IMR-90 (cell line): ENCODE measurements around the gene SECTM1. TPM values are rescaled to one million over a fixed set of nuclear protein-coding genes. Genes with fewer than 3 reads are reported as not detected.

Experiments used
- ATAC-seq: fragments of 200-7000 bp; cut with Tn5 transposase; 2 replicates; pipeline ENCODE4 v1.9.1; 2020; ENCODE audit warnings: low read depth, mild to moderate bottlenecking, moderate library complexity
- BruUV-seq: library from RNA; stranded (reverse); fragments of 400-500 nt; replicated peaks from 2 replicates; lab custom pipeline; 2021; lab: Mats Ljungman, UMichigan
- CTCF ChIA-PET: fragments of 300-600 bp; formaldehyde crosslinking; extraction: SDS; loops from one replicate; lab custom pipeline; 2021; ENCODE audit warnings: antibody characterized with exemption; lab: Yijun Ruan, JAX
- POLR2A ChIA-PET: fragments of 300-600 bp; sonication (Branson Sonifier 250); formaldehyde crosslinking; loops from one replicate; lab custom pipeline; 2022; ENCODE audit warnings: antibody characterized with exemption; ENCODE audit not compliant: unreplicated experiment; lab: Charles Lee
- DNase-seq: peaks from one replicate; pipeline ENCODE4 v3.0.0; 2013
- H2AFZ ChIP-seq: replicated peaks from 2 replicates; pipeline ENCODE3; 2013; ENCODE audit warnings: low read length, mild to moderate bottlenecking; ENCODE audit not compliant: poor library complexity
- H2AK5ac ChIP-seq: 2 replicates; pipeline ENCODE4 v1.6.1; 2013; ENCODE audit warnings: low read depth, low read length, inconsistent platforms
- H2AK9ac ChIP-seq: replicated peaks from 2 replicates; pipeline ENCODE3; 2013; ENCODE audit warnings: mild to moderate bottlenecking, low read depth, low read length, moderate library complexity; ENCODE audit not compliant: poor library complexity
- H2BK120ac ChIP-seq: 2 replicates; pipeline ENCODE4 v1.6.1; 2013; ENCODE audit warnings: low read depth, low read length, inconsistent platforms
- H2BK15ac ChIP-seq: 3 replicates; pipeline ENCODE4 v1.6.1; 2013; ENCODE audit warnings: low read depth, low read length, inconsistent platforms
- H2BK20ac ChIP-seq: 2 replicates; pipeline ENCODE4 v1.6.1; 2013; ENCODE audit warnings: low read depth, mild to moderate bottlenecking, inconsistent platforms, low read length, moderate library complexity
- H2BK5ac ChIP-seq: 2 replicates; pipeline ENCODE4 v1.6.1; 2013; ENCODE audit warnings: mild to moderate bottlenecking, low read depth, low read length, inconsistent platforms; ENCODE audit not compliant: poor library complexity, severe bottlenecking
- H3K14ac ChIP-seq: replicated peaks from 2 replicates; pipeline ENCODE4 v1.6.1; 2013; ENCODE audit warnings: low read depth, low read length, inconsistent platforms
- H3K18ac ChIP-seq: 2 replicates; pipeline ENCODE4 v1.6.1; 2013; ENCODE audit warnings: low read depth, low read length, control low read depth
- H3K23ac ChIP-seq: 2 replicates; pipeline ENCODE4 v1.6.1; 2013; ENCODE audit warnings: low read depth, low read length, inconsistent platforms
- H3K27ac ChIP-seq: 2 replicates; pipeline ENCODE4 v1.5.1; 2013; ENCODE audit warnings: mild to moderate bottlenecking, control low read depth, low read length; ENCODE audit not compliant: insufficient read depth
- H3K27me3 ChIP-seq: 2 replicates; pipeline ENCODE4 v1.6.1; 2013; ENCODE audit warnings: low read length; ENCODE audit not compliant: control insufficient read depth, insufficient read depth
- H3K36me3 ChIP-seq: 2 replicates; pipeline ENCODE4 v1.6.1; 2013; ENCODE audit warnings: low read length, mixed read lengths; ENCODE audit not compliant: control insufficient read depth, insufficient read depth
- H3K4ac ChIP-seq: 2 replicates; pipeline ENCODE4 v1.6.1; 2013; ENCODE audit warnings: low read depth, low read length, inconsistent platforms
- H3K4me1 ChIP-seq: 2 replicates; pipeline ENCODE4 v1.6.1; 2013; ENCODE audit warnings: low read length, mixed read lengths; ENCODE audit not compliant: control insufficient read depth, insufficient read depth
- H3K4me2 ChIP-seq: 2 replicates; pipeline ENCODE4 v1.6.1; 2013; ENCODE audit warnings: low read depth, mild to moderate bottlenecking, control low read depth, low read length, moderate library complexity
- H3K4me3 ChIP-seq: 2 replicates; pipeline ENCODE4 v1.5.1; 2013; ENCODE audit warnings: low read depth, mild to moderate bottlenecking, control low read depth, low read length, moderate library complexity; ENCODE audit not compliant: insufficient read depth
- H3K56ac ChIP-seq: 2 replicates; pipeline ENCODE4 v1.6.1; 2013; ENCODE audit warnings: low read length, inconsistent platforms; ENCODE audit not compliant: insufficient read depth; ENCODE audit errors: extremely low read depth
- H3K79me1 ChIP-seq, 2 experiments: 2 replicates each; pipeline ENCODE4 v1.6.1; 2013; ENCODE audit warnings: low read length in 2 of 2, inconsistent platforms in 1 of 2, low read depth in 1 of 2
- H3K9ac ChIP-seq: 2 replicates; pipeline ENCODE4 v1.6.1; 2013; ENCODE audit warnings: low read depth, low read length, control low read depth
- H3K9me1 ChIP-seq: 2 replicates; pipeline ENCODE4 v1.6.1; 2013; ENCODE audit warnings: low read length, inconsistent platforms; ENCODE audit not compliant: insufficient read depth
- H3K9me3 ChIP-seq: 2 replicates; pipeline ENCODE4 v1.6.1; 2013; ENCODE audit warnings: low read length; ENCODE audit not compliant: control insufficient read depth, insufficient read depth
- H4K20me1 ChIP-seq: 2 replicates; pipeline ENCODE4 v1.6.1; 2013; ENCODE audit warnings: low read length, inconsistent platforms; ENCODE audit not compliant: insufficient read depth
- H4K5ac ChIP-seq: 2 replicates; pipeline ENCODE4 v1.6.1; 2013; ENCODE audit warnings: mild to moderate bottlenecking, low read depth, low read length, control low read depth
- H4K8ac ChIP-seq, 2 experiments: 2 replicates each; pipeline ENCODE4 v1.6.1; 2013; ENCODE audit warnings: low read depth in 2 of 2, low read length in 2 of 2, control low read depth in 1 of 2, inconsistent platforms in 1 of 2
- H4K91ac ChIP-seq: 2 replicates; pipeline ENCODE4 v1.6.1; 2013; ENCODE audit warnings: low read depth, low read length, inconsistent platforms; ENCODE audit not compliant: insufficient read depth
- BHLHE40 ChIP-seq: fragments of 150-350 bp; IDR thresholded peaks from 2 replicates; pipeline ENCODE4 v1.6.1; 2016; ENCODE audit warnings: mild to moderate bottlenecking, low read depth, low read length
- CTCF ChIP-seq: conservative IDR thresholded peaks from 2 replicates; pipeline ENCODE4 v1.5.1; 2012; ENCODE audit warnings: mild to moderate bottlenecking, low read depth, low read length, improper control_type of control experiment
- FOS ChIP-seq: fragments of 150-350 bp; IDR thresholded peaks from 2 replicates; pipeline ENCODE4 v1.6.1; 2016; ENCODE audit warnings: low read depth, low read length
- WGBS, 2 experiments: methylation state at CpG; one replicate each; pipeline versions ENCODE4 v1.1.5 to v1.1.7; 2013; ENCODE audit warnings: missing lambda C conversion rate in 2 of 2; ENCODE audit not compliant: insufficient read length in 1 of 2; ENCODE audit errors: extremely low coverage in 2 of 2; 5-methylcytosine and 5-hydroxymethylcytosine counted together
- dilution Hi-C: fragments of 300-500 bp; cut with HindIII; formaldehyde crosslinking; loops from one replicate; pipeline ENCODE4 v1.14.3; 2018; ENCODE audit warnings: low sequenced_read_pairs; ENCODE audit not compliant: unreplicated experiment
- in situ Hi-C: fragments of 300-500 bp; cut with MboI; formaldehyde crosslinking; loops from 3 replicates; pipeline ENCODE4 v1.14.3; 2019; ENCODE audit warnings: low sequenced_read_pairs, inconsistent platforms, mixed read lengths
- intact Hi-C: fragments of 100-400 bp; cut with micrococcal nuclease; formaldehyde crosslinking; loops from 2 replicates; pipeline ENCODE4 v1.10.0; 2022
- polyA plus RNA-seq, 3 experiments: library from polyadenylated mRNA; depleted of rRNA; stranded (reverse); fragments of >200 nt; gene quantifications; 2 replicates each; pipeline ENCODE4 v1.2.3, GENCODE V29; 2012; ENCODE audit warnings: low replicate concordance in 1 of 3
- total RNA-seq: library from RNA; depleted of rRNA; stranded (reverse); fragments of >200 nt; gene quantifications from 2 replicates; pipeline ENCODE4 v1.2.3, GENCODE V29; 2012

The SECTM1 gene
- total and polyA plus RNA-seq, 2 of the 4 experiments (the other 2 are of a cell fraction): 2.3 to 4.4 TPM

- CTCF ChIA-PET: interaction anchor here (0.7 kb wide), 1 partner anchor 14 kb away, joined by 3 read pairs; no protein-coding TSS in a partner anchor
- H3K9ac ChIP-seq: peak overlapping the region; percentile 11; the same call in 1 of the 2 replicates
- 46% methylated on average over 9 of the region's 29 CpGs; no CpG with 5 or more reads in 1 of the 2 experiments for WGBS, 2 experiments
These were observed 5.5 kb upstream of the SECTM1 start for GRCh38 chr17:82338858-82339633.

More at GRCh38 chr17:82338858-82339633, 5.5 kb upstream of the SECTM1 start:
- H4K5ac ChIP-seq: peak overlapping the region; percentile 47; the same call in 1 of the 2 replicates
- peak overlapping the region; percentile 61 for H3K23ac ChIP-seq
- peak overlapping the region; percentile 90 for H4K91ac ChIP-seq
- no peaks in the 10 kb centered on the region for H3K79me1 ChIP-seq
- H2AK5ac ChIP-seq: peak overlapping the region; percentile 98
- H2BK5ac ChIP-seq: peak overlapping the region; percentile 61
- in situ Hi-C loops: no loop called here
- H2BK120ac ChIP-seq: peak overlapping the region; percentile 92
- peak overlapping the region; percentile 61 to 91; a peak in 3 of 4 replicates for H4K8ac ChIP-seq
- H3K27ac ChIP-seq: peak overlapping the region; percentile 56
- H3K9me3 ChIP-seq: no peaks in the 10 kb centered on the region
- H2AK9ac ChIP-seq: peak overlapping the region; percentile 94
- H3K56ac ChIP-seq: no peak overlapping the region
- H3K4me2 ChIP-seq: peak overlapping the region; percentile 48
- H2BK20ac ChIP-seq: peak overlapping the region; percentile 89
- peak overlapping the region; percentile 96; the same call in 2 of the 3 replicates for H2BK15ac ChIP-seq
- no peaks in the 10 kb centered on the region for H4K20me1 ChIP-seq
- intact Hi-C loops: no loop called here
- BruUV-seq: no TSS peak
- H2AFZ ChIP-seq: peak overlapping the region; percentile 96
- peaks cover 18% of the 10 kb centered on the region for H3K4me1 ChIP-seq
- peak overlapping the region; percentile 82 for H3K14ac ChIP-seq
- POLR2A ChIA-PET: interaction anchor here (0.6 kb wide), 1 partner anchor 24 kb away, joined by 3 read pairs; no protein-coding TSS in a partner anchor
- H3K4ac ChIP-seq: peak overlapping the region; percentile 91
- ATAC-seq (peak; percentile 86), DNase-seq (peak; percentile 71)
- TF ChIP-seq CTCF (no peak), BHLHE40 (peak; percentile 91), FOS (peak; percentile 49; the same call in 1 of the 2 replicates)
- H3K9me1 ChIP-seq: peaks cover 7% of the 10 kb centered on the region
- peaks cover 4% of the 10 kb centered on the region for H3K27me3 ChIP-seq
- H3K18ac ChIP-seq: peak overlapping the region; percentile 19
- H3K36me3 ChIP-seq: no peaks in the 10 kb centered on the region
- H3K4me3 ChIP-seq: no peak overlapping the region
- dilution Hi-C loops: no loop called here
